Caco-2 (cell line): ENCODE data around the gene ZEB1. TPM values are rescaled to one million over a fixed set of nuclear protein-coding genes. Genes with fewer than 3 reads are reported as not detected.

Experiments used
- BruUV-seq: library from RNA; stranded (reverse); fragments of 400-500 nt; replicated peaks from 2 replicates; lab custom pipeline; 2021; lab: Mats Ljungman, UMichigan
- CTCF ChIA-PET: fragments of 300-600 bp; sonication (Branson Sonifier 250); formaldehyde crosslinking; loops from one replicate; lab custom pipeline; 2022; ENCODE audit warnings: antibody characterized with exemption; lab: Charles Lee
- POLR2A ChIA-PET: fragments of 300-600 bp; sonication (Branson Sonifier 250); formaldehyde crosslinking; loops from one replicate; lab custom pipeline; 2022; ENCODE audit warnings: antibody characterized with exemption; lab: Charles Lee
- DNase-seq, 2 experiments: peaks; one replicate each; pipeline versions ENCODE4 v3.0.0 to v3.0.0-alpha.2; 2020 to 2022
- H3K27me3 ChIP-seq: replicated peaks from 2 replicates; pipeline ENCODE4 v1.6.0; 2011; ENCODE audit warnings: low read length; ENCODE audit not compliant: control insufficient read depth, insufficient read depth
- H3K36me3 ChIP-seq: 2 replicates; pipeline ENCODE4 v1.5.1; 2011; ENCODE audit warnings: low read length; ENCODE audit not compliant: control insufficient read depth, insufficient read depth
- H3K4me1 ChIP-seq: fragments of 250-450 bp; sonication (Bioruptor Pico); 2 replicates; pipeline ENCODE4 v1.5.1; 2020; ENCODE audit warnings: mild to moderate bottlenecking
- H3K4me3 ChIP-seq: 2 replicates; pipeline ENCODE4 v1.5.1; 2011; ENCODE audit warnings: low read depth, mild to moderate bottlenecking, control low read depth, low read length
- H3K9me3 ChIP-seq: fragments of 250-450 bp; sonication (Bioruptor Pico); 2 replicates; pipeline ENCODE4 v1.5.1; 2020; ENCODE audit warnings: mild to moderate bottlenecking, moderate library complexity
- H3K27ac Mint-ChIP-seq: one replicate; pipeline ENCODE4 v1.8.0; 2022; ENCODE audit warnings: mixed read lengths; ENCODE audit not compliant: unreplicated experiment
- H3K27me3 Mint-ChIP-seq: one replicate; pipeline ENCODE4 v1.8.0; 2022; ENCODE audit warnings: mixed read lengths; ENCODE audit not compliant: insufficient read depth, unreplicated experiment
- H3K36me3 Mint-ChIP-seq: one replicate; pipeline ENCODE4 v1.8.0; 2022; ENCODE audit warnings: mild to moderate bottlenecking, mixed read lengths; ENCODE audit not compliant: insufficient read depth, unreplicated experiment
- H3K4me1 Mint-ChIP-seq: one replicate; pipeline ENCODE4 v1.8.0; 2022; ENCODE audit warnings: low read depth, mixed read lengths; ENCODE audit not compliant: unreplicated experiment
- H3K4me3 Mint-ChIP-seq: one replicate; pipeline ENCODE4 v1.8.0; 2022; ENCODE audit warnings: mild to moderate bottlenecking, moderate library complexity, mixed read lengths; ENCODE audit not compliant: unreplicated experiment
- H3K9me3 Mint-ChIP-seq: one replicate; pipeline ENCODE4 v1.8.0; 2022; ENCODE audit warnings: mixed read lengths; ENCODE audit not compliant: unreplicated experiment
- CTCF ChIP-seq, 2 experiments: fragments of 200-600 bp in 1 of 2; IDR thresholded peaks; 1 replicate in 1 of 2; 2 replicates in 1 of 2; pipeline versions ENCODE4 v1.5.1 to v1.8.0; 2011 to 2022; ENCODE audit warnings: antibody characterized with exemption in 1 of 2, control low read depth in 1 of 2, inconsistent platforms in 1 of 2, low read depth in 1 of 2, low read length in 1 of 2, mild to moderate bottlenecking in 1 of 2, moderate library complexity in 1 of 2; ENCODE audit not compliant: insufficient read depth in 1 of 2, severe bottlenecking in 1 of 2, unreplicated experiment in 1 of 2
- intact Hi-C: fragments of 100-400 bp; cut with micrococcal nuclease; formaldehyde crosslinking; loops from one replicate; pipeline ENCODE4 v1.10.0; 2022; ENCODE audit not compliant: unreplicated experiment
- total RNA-seq: library from RNA; stranded (reverse); gene quantifications from 2 replicates; pipeline ENCODE4 v1.2.3, GENCODE V29; 2022

Gene ZEB1
- total RNA-seq, 1 experiment from 2014 or later: not detected

GRCh38 chr10:31507427-31507826 lies 188.4 kb downstream of the ZEB1 start:
- no peak for TF ChIP-seq CTCF (IDR thresholded peaks at IDR 0.05; ENCODE audit: insufficient read depth in 1 of 2, low read depth in 1 of 2, low read length in 1 of 2, severe bottlenecking in 1 of 2, unreplicated experiment in 1 of 2)
- intact Hi-C loops: no loop called here
- Mint-ChIP-seq H3K27me3 (peaks cover 6% of the 10 kb centered on the region), H3K36me3 (no peaks in the 10 kb centered on the region), H3K4me1 (no peaks in the 10 kb centered on the region), H3K27ac (no peak overlapping the region), H3K9me3 (peaks cover 42% of the 10 kb centered on the region), H3K4me3 (no peak overlapping the region)
- Histone ChIP-seq H3K9me3 (peaks cover 14% of the 10 kb centered on the region), H3K27me3 (no peaks in the 10 kb centered on the region), H3K36me3 (no peaks in the 10 kb centered on the region), H3K4me3 (no peak overlapping the region), H3K4me1 (no peaks in the 10 kb centered on the region)
- BruUV-seq: no TSS peak
- POLR2A ChIA-PET: no interaction called here
- CTCF ChIA-PET: no interaction called here
- DNase-seq: no peak

DNA sequence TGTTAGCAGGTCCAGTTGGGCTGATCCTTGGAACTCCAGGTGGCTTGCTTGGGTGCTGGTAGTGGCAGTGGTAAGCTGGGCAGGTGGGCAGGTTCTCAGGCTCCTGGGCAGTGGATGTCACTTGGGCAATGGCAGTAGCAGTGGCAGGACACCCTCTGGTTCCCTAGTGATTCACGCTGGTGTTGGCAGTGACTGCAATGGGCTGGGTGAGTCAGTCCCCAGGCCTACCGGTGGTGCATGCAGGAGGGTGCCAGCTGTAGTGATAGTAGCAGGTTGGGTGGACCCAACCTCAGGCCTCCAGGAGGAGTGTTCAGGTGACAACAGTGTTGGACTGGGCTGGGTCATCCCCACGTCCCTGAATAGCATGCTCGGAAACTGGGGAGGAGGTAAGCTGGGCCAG lies 189.2 kb downstream of the ZEB1 start:
- peaks cover 42% of the 10 kb centered on the region for H3K9me3 Mint-ChIP-seq
- peaks cover 14% of the 10 kb centered on the region for H3K9me3 ChIP-seq
- peaks cover 6% of the 10 kb centered on the region for H3K27me3 Mint-ChIP-seq
- no peaks in the 10 kb centered on the region for H3K36me3 ChIP-seq
- POLR2A ChIA-PET: no interaction called here
- no peaks in the 10 kb centered on the region for H3K36me3 Mint-ChIP-seq
- no peak overlapping the region for H3K4me3 ChIP-seq
- intact Hi-C loops: no loop called here
- DNase-seq: no peak
- no peaks in the 10 kb centered on the region for H3K4me1 ChIP-seq
- no TSS peak for BruUV-seq
- H3K4me3 Mint-ChIP-seq: no peak overlapping the region
- H3K4me1 Mint-ChIP-seq: no peaks in the 10 kb centered on the region
- no peak for TF ChIP-seq CTCF (IDR thresholded peaks at IDR 0.05; ENCODE audit: insufficient read depth in 1 of 2, low read depth in 1 of 2, low read length in 1 of 2, severe bottlenecking in 1 of 2, unreplicated experiment in 1 of 2)
- no peaks in the 10 kb centered on the region for H3K27me3 ChIP-seq
- no peak overlapping the region for H3K27ac Mint-ChIP-seq
- CTCF ChIA-PET: no interaction called here

DNA sequence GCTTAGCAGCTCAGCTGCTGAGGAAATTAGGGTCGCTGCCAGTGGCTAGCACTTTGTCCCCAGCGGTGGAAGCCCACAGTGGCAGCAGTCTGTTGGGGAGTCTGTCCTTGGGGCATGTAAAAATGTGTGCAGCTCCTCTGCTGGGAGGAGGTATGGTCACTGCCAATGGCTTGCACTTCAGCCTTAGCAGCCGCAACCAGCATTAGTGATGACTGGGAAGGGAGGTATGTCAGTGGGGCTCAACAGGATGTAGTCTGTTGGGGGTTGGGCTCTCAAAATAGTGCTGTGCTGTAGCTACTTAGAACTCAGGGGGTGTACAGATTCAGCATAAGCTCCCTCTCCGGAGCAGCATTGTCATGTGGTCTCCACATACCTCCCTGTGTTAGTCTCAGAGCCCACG lies 189.9 kb downstream of the ZEB1 start:
- CTCF ChIA-PET: no interaction called here
- H3K4me1 Mint-ChIP-seq: no peaks in the 10 kb centered on the region

More for the DNA sequence above, 189.9 kb downstream of the ZEB1 start:
- TF ChIP-seq CTCF (IDR thresholded peaks at IDR 0.05; ENCODE audit: insufficient read depth in 1 of 2, low read depth in 1 of 2, low read length in 1 of 2, severe bottlenecking in 1 of 2, unreplicated experiment in 1 of 2): no peak
- no peaks in the 10 kb centered on the region for H3K36me3 ChIP-seq
- Mint-ChIP-seq H3K27me3 (peaks cover 6% of the 10 kb centered on the region), H3K9me3 (peaks cover 42% of the 10 kb centered on the region), H3K36me3 (no peaks in the 10 kb centered on the region), H3K27ac (no peak overlapping the region), H3K4me3 (no peak overlapping the region)
- H3K4me1 ChIP-seq: no peaks in the 10 kb centered on the region
- POLR2A ChIA-PET: no interaction called here
- no peak overlapping the region for H3K4me3 ChIP-seq
- BruUV-seq: no TSS peak
- H3K9me3 ChIP-seq: peaks cover 14% of the 10 kb centered on the region
- intact Hi-C loops: no loop called here
- no peak for DNase-seq
- no peaks in the 10 kb centered on the region for H3K27me3 ChIP-seq
